HG03457 (cell line): ENCODE data around the gene SPACA7.

Source experiments
- ATAC-seq: cut with Tn5 transposase; IDR thresholded peaks from one replicate; pipeline ENCODE4 v1.9.1; 2021; ENCODE audit warnings: moderate number of reproducible peaks; ENCODE audit not compliant: unreplicated experiment

The SPACA7 gene

DNA sequence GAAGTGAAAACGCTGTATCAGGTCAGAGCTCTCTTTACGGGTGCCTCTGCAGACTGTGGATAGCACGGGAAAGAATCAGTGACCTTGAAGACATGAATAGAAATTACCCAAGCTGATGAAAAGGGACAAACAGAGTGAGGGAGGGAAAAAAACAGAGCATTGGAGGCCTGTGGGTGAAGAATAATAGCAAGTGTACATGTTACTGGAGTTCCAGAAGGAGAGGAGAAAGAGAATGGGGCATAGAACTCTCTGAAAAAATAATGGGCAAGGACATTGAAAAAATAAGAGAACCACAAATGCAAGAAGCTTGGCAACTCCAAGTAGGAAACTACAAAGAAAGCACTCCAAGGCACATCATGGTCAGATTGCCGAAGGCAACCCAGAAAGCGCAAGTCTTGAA lies 86.3 kb downstream of the SPACA7 start:
- no peak for ATAC-seq

DNA sequence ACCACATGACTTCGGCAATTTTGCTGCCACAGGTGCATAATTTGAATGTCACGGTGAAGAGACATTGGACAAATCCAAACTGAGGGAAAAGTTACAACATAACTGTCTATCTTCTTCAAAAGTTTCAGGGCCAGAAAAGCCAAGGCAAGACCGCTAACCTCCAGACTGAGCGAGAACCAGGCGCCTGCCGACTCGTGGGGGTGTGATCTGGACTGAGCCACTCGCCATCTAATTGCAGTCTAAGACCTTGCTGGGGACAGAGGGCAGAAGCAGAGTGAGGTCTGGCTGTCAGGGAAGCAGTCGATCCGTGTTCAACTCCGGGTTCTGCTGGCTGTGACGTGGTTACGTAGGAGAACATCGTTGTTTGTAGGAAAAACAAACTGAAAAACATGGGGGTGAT lies 88.6 kb downstream of the SPACA7 start:
- ATAC-seq: no peak

DNA sequence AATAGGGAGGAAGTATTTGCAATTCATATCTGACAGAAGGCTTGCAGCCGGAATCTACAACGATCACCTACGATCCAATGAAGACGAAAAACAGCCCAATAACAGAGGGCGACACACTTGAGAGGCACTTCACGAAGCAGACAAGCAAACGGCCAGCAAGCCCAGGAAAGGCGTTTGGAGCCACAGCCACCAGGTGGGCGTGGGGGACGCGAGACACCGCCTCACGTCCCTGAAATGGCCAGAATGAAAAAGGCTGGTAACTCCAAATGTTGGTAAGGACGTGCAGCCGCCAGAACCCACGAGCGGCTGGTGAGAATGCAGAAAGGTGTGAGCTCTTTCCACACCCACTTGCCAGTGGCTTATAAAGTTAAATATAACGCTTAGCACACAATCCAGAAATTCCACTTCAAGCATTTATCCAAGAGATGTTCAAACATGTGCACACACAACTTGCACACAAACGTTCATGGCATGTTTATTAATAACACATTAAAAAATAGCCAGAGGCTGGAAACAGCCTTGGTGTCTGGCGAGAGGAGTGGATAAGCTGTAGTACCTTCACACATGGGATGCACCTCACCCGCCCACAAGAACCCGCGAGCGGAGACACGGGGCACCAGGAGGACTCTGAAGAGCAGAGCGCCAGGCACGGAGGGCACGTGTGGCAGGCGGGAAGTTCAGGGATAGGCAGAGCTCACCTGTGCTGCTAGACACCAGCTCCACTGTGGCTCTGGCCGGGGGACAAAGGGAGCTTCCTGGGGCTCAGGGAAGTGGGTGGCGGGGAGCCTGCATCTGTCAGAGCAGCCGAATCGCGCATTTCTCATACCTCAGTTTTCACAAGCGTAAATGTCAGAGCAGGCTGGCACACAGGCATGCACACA lies 89.3 kb downstream of the SPACA7 start:
- no peak for ATAC-seq

DNA sequence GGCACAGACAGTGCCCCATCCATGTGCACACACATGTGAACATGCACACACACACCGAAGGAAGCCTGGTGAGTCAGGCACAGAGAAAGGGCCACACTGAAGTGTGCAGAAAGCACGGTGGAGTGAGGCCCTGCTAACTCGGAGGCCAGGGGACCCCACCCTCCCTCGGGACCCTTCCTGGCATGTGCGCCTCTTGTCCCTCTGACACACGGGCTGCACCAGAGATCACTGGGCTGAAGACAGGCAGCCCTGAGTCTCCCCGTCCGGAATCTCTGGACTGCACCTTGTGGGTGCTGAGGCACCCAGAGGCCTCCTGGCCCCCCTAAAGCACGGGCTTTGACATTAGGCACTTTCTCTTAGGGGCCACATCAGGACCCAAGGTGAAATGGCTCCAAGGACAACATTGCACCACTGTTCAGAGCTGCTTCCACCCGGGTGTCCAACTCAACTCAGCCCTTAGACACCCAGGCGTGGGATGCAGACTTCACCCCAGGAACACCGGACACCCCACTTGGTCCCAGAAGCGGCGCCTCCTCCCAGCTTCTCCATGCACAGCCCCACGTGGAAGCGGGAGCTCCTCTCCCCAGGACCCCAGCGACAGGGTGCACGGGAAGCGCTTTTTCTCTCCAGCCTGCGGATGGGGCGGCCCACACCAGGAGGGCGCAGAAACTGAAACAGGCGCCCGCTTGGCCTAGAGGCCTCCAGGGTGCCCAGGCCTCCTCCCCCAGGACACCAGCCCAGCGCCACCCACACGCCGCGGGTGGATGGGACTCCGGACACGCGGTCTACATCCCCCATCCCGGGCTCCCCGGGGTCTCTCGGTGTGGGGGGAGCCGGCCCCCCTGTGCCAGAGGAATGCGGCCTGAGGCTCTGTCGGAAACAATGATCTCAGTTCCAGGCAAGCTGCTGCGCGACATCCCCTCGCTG lies 90.2 kb downstream of the SPACA7 start:
- no peak for ATAC-seq

DNA sequence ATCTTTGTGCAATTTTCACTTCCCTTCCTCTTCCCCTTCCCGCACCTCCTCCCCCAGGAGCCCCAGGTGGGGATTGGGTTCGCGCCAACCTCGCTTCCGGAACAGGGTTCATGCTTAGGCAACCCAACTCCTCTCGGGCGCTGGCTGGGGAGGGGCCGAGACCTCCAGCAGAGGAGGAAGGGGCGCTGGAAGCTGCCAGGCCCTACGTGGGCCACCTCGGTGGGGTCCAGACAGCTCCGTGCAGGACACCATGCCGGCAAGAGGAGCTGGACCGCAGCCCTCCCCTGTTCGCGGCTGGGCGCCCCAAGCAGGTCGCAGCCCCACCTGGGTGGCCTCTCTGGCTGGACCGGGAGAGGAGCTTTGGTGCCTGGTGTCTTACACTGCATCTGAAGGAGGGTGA lies 91.1 kb downstream of the SPACA7 start:
- no peak for ATAC-seq

DNA sequence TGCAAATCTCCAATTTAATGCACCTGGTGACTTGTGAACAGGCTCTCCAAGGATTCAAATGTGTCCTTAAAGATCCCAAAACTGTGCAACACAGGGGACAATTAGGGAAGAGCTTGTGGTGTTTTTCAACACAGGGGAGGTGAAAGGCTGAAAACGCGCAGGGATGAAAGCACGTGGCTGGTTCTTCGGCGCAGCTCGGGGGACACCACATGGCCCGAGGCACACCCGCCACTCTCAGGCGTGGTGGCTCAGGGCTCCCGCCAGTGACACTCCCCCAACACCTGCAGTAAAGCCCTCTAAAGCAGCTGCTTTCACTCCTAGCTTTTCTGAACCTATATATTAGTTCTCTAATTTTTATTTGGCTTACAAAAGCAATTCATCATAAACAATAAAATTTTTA lies 91.9 kb downstream of the SPACA7 start:
- no peak for ATAC-seq

DNA sequence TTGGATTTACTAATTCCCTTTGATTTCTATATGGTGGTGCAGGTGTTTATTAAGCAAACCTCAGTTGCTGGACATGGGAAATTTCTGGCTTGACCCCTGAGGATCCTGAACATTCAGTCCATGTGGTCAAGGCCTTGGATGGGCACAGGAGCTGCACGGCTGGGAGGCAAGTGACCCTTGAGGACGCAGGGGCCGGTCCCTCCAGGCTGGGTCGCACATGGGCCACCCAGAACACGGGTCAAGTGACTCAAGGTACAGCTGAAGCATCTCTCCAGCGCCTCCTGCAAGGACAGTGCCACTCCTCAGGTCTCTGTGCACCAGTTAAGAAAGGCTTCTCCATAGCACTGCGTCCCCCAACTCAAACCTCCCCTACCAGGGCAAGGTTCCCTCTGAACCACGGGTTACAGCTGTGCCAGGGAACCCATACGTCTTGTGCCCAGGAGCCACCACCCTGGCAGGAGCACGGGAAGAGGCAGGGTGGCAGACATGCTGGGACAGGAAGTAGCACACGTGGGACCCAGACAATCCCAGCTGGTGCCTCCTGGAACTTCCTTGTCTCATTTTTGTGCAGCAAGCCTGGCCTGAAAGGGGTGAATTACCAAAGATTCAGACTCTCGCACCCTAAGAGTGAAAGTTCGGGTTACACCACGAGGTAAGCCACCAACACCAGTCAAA lies 93.1 kb downstream of the SPACA7 start:
- ATAC-seq: no peak

DNA sequence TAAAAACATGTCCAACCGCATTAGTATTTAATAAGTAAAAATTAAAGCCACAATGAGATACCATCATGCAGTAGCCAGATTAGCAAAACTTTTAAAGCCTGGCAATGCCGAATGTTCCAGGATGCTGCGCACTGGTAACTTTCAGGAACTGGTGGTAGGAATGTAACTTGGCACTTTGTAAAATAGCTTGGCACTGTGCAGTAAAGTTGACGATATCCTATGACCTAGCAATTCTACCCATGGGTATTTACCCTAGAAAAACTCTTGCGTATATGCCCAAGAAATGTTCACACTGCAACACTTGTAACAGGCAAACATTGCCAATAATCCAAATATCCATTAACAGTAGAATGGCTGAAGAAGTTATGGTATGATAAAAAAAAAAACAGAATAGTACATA lies 97.7 kb downstream of the SPACA7 start:
- no peak for ATAC-seq

DNA sequence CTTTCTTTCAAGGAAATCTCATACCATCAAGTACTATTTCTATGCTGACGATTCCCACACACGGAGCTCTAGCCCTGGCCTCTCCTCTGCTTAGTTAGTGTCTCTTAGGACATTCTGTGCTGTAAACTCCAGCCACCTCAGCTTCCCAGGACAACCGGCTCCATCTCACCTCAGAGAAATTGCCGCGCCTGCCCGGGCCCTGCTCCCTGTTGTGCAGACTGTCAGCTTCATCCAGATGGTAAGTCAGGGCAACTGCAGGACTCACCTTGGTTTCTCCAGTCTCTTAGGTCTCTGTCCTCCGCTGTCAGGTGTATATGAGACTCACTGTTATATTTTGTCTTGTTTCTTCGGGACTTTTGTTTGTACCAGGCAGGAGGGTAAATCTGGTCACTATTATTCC lies 98.7 kb downstream of the SPACA7 start:
- no peak for ATAC-seq

DNA sequence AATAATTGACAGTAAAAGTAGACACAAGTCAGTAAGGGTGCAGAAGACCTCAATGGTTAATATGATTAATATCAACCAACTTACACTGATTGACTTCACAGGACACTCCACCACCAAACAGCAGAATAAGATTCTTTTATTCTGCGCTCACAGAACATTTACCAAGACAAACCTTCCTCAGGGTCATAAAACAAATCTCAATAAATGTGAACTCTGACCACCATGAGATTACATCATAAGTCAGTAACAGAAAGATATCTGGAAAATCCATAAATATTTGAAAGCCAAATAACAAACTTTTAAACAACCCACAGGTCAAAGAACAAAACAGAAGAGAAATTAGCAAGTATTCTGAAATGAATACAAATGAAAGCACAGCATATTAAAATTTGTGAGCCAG lies 99.7 kb downstream of the SPACA7 start:
- no peak for ATAC-seq

DNA sequence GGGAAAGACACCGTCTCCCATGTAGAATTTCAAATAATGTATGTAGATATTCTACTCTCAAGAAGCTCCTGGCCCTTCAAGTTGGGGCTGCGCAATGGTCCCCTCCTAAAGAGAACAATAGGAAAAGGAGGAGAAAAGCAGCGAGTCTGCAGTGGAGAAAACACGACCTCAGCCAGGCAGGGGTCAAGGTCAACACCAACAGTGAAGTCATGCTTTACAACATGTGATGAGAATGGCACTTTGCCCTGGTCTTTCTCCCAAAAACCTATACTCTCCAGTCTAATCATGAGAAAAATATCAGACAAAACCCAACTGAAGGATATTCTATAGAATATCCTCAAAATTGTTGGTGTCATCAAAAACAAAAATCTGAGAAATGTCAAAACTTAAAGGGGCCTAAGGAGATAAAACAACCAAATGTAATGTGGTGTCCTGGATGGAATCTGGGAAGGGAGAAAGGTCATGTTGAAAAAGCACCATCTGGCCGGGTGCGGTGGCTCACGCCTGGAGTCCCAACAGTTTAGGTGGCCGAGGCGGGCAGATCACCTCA lies 101.0 kb downstream of the SPACA7 start:
- no peak for ATAC-seq

DNA sequence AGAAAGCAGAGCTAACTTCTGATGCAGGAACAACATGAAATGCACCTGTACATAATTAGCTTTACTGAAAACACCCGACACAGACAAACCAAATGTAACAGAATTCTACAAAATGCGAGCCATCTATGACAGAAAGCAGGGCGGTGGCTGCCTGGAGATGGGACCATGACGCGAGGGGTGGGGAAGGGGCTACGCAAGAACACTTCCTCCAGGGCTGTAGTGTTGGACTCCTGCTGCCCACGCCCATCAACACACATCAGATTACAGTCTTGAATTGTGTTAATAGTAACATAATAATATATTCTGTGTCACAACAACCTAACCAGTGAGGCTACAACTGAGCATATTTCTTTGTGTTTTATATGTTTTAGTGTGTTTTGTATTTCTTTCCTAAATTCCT lies 103.2 kb downstream of the SPACA7 start:
- no peak for ATAC-seq

DNA sequence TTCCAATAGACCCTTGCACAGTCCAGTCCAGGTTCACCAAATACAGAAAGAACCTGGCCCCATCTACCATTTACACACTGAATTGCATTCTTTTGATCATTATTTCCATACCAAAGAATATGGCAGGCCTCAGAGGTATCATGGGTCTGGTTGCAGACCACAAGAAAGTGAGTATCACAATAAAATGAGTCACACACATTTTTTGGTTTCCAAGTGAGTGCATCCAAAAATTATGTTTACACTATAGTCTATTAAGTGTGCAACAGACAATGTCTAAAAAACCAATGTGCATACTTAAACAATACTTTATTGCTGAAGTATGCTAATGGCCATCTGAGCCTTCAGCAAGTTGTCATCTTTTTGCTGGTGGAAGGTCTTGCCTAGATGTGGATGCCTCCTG lies 105.3 kb downstream of the SPACA7 start:
- ATAC-seq: no peak

DNA sequence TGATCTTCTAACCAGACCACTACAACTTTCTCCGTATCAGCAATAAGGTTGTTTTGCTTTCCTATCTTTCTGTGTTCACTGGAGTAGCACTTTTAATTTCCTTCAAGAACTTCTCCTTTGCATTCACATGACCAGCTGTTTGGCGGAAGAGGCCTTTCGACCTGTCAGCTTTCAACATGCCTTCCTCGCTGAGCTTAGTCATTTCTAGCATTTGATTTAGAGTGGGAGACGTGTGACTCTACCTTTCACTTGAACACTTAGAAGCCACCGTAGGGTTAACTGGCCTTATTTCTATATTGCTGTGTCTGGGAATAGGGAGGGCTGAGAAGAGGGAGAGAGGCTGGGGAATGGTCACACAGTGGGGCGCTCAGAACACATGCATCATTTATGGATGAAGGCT lies 107.1 kb downstream of the SPACA7 start:
- ATAC-seq: no peak
